Epithelial cell of esophagus (primary cell): ENCODE results near the gene EEFSEC.
A peak's percentile ranks its signal among the peaks of the same experiment; 100 is the strongest.

Source experiments
- DNase-seq: peaks from one replicate; pipeline ENCODE4 v3.0.0; 2010; ENCODE audit warnings: low read depth
- H3K4me3 ChIP-seq: 2 replicates; pipeline ENCODE4 v1.5.1; 2011; ENCODE audit warnings: mild to moderate bottlenecking, low read length, control low read depth
- TF ChIP-seq, protein P1 (sequence below): IDR thresholded peaks from 2 replicates; pipeline ENCODE4 v1.5.1; 2011; ENCODE audit warnings: low read depth, mild to moderate bottlenecking, low read length, control low read depth, inconsistent platforms; ENCODE audit not compliant: insufficient read depth; ENCODE audit errors: missing control alignments

EEFSEC gene

DNA sequence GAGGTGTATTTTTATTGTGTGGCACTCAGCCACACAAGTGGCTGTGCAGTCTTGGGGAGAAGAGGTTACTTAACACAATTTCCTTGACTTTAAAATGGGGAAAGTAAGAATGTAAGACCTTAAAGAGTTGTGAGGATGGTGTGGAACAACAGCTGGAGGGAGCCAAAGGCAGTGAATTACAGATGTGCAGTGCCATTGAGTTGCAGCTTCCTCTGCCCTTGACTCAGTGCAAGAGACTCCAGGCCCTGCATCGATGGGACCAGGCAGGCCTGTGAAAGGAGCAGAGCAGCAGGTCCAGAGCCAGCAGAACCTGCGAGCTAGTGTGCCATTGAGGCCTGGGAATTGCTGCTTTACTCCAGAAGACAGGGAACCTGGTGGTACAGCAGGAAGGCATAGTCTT lies 27.2 kb downstream of the EEFSEC start:
- no peak overlapping the region for H3K4me3 ChIP-seq
- TF ChIP-seq, protein P1, sequence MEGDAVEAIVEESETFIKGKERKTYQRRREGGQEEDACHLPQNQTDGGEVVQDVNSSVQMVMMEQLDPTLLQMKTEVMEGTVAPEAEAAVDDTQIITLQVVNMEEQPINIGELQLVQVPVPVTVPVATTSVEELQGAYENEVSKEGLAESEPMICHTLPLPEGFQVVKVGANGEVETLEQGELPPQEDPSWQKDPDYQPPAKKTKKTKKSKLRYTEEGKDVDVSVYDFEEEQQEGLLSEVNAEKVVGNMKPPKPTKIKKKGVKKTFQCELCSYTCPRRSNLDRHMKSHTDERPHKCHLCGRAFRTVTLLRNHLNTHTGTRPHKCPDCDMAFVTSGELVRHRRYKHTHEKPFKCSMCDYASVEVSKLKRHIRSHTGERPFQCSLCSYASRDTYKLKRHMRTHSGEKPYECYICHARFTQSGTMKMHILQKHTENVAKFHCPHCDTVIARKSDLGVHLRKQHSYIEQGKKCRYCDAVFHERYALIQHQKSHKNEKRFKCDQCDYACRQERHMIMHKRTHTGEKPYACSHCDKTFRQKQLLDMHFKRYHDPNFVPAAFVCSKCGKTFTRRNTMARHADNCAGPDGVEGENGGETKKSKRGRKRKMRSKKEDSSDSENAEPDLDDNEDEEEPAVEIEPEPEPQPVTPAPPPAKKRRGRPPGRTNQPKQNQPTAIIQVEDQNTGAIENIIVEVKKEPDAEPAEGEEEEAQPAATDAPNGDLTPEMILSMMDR = no peak
- no peak for DNase-seq

DNA sequence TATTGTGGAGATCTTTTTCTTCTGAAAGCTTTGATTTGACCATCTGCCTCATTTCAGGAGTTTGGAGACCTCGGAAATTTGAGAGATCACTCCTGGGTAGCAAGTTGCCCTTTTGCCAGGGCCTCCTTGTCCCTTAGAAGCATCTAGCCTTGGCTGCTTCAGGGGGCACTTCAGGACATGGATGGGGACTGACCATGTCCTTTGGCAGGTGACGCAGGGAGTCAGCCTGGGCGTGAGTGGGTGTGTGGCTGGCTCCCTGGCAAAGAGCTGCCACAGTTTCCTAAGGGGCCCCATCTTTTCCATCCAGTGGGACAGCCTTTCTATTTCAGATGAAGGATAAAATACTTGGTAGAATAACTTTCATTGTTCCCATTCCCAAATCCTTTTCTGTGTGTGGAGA lies 27.6 kb downstream of the EEFSEC start:
- no peak for DNase-seq
- no peak overlapping the region for H3K4me3 ChIP-seq
- TF ChIP-seq, protein P1 = no peak

DNA sequence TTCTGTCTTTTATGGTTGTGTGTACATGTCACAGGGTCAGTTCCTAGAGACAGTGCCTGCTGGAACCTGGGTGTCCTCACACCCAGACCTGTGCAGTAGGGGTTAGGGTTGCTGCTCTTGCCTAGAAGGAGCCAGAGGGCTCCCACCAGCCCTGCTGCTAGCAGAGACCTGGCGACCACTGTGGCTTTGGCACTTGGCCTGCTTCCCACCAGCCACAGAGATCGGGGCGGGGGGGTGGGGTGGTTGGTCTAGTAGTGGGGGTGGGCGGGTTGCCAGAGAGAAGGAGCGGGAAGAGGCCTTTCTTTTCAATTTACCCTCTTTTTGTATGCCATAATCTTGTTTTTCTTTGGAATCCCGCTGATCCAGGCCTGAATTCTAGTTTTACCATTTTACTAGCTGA lies 29.4 kb downstream of the EEFSEC start:
- H3K4me3 ChIP-seq = no peak overlapping the region
- TF ChIP-seq, protein P1 = no peak
- no peak for DNase-seq

DNA sequence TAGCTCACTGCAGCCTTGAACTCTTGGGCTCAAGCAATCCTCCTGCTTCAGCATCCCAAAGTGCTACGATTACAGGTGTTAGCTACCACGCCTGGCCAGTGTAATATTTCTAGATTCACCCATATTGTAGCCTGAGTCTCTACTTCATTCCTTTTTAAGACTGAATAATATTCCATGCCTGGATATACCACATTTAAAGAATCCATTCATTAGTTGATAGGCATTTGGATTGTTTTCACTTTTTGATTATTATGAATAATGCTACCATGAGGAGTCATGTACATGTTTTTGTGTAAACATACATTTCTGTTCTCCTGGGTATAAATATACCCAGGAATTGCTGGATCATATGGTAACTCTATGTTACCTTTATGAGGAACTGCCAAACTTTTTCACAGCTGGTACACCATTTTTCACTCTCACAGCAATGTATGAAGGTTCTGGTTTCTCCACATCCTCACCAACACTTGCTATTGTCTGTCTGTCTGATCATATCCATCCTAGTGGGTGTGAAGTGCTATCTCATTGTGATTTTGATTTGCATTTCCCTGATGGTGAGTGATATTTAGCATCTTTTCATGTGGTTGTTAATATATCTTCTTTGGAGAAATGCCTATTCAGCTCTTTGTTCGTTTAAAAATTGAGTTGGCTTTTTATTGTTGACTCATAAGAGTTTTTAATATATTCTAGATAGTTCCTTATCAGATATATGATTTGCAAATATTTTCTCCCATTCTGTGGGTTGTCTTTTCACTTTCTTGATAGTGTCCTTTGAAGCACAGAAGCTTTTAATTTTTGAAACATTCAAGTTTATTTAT lies 32.6 kb downstream of the EEFSEC start:
- H3K4me3 ChIP-seq = no peak overlapping the region
- TF ChIP-seq, protein P1 = no peak
- DNase-seq = no peak

DNA sequence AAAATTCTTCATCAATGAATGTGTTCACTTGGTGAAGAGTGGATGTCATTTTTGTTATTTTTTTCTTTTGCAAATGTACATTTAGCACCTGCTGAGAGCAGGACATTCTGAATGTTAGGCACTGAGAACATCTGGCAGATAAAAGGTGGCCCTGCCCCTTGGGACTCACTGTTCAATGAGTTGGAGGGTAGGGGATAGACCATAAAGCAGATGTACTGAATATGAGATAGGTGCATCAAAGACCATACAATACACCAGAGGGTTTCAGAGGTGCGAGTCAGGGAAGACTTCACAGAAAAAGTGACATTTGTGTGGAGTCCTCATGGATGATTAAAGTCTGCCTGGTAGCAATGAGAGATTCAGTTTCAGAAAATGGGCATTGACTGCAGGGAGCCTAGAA lies 34.2 kb downstream of the EEFSEC start:
- DNase-seq = no peak
- TF ChIP-seq, protein P1 = no peak
- no peak overlapping the region for H3K4me3 ChIP-seq

DNA sequence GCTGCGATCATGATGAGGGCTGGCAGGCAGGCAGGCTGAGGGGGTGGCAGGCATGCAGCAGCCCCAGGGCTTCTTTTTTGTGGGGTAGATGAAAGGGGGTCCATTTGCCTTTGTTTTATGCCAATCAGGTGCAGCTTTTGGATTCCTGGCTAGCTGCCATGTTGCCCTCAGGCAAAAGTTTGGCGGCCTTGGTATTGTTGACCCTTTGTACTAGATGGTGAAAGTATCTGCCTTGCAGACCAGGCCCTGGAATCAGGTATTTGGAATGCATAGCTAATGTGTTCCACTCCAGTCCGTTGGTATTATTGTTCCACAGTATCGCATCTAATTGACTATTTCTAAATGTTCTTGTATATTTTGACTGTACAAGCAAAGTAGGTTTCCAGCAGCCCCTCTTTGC lies 35.0 kb downstream of the EEFSEC start:
- TF ChIP-seq, protein P1 = no peak
- H3K4me3 ChIP-seq = no peak overlapping the region
- no peak for DNase-seq

DNA sequence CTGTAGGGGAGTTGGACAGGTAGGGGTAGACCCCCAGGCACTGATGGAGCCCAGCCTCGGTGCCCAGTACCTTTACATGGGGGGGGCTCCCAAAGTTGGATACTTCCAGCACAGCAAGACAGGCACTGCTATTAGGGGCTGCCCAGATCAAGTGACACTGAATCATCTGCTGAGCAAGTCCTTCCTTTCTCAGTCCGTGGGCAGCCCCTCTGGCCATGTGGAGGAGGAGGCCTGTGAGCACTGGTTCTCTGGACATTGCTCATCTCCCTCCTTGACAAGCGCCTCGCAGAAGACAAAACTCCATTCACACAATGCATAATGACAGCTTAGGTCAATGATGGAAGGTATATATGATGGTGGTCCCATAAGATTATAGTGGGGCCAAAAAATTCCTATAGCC lies 35.7 kb downstream of the EEFSEC start:
- DNase-seq = peak; percentile 4
- TF ChIP-seq, protein P1 = no peak
- no peak overlapping the region for H3K4me3 ChIP-seq
